H1 (cell line): ENCODE data around the gene SLC35G6. TPM values are rescaled to one million over a fixed set of nuclear protein-coding genes. Genes with fewer than 3 reads are reported as not detected.

Source experiments
- SIN3A ChIP-seq, 2 experiments: IDR thresholded peaks in 1 of 2; conservative IDR thresholded peaks in 1 of 2; 2 replicates each; pipeline ENCODE4 v1.6.1; 2011 to 2012; ENCODE audit warnings: low read length in 2 of 2, improper control_type of control experiment in 1 of 2, low read depth in 1 of 2, mild to moderate bottlenecking in 1 of 2
- polyA plus RNA-seq, 7 experiments: library from polyadenylated mRNA; depleted of rRNA in 3 of 7; stranded (reverse) in 5 of 7; unstranded in 2 of 7; fragments of >200 nt in 5 of 7; fragments of 200-250 nt in 2 of 7; gene quantifications; 1 replicate in 5 of 7; 2 replicates in 1 of 7; 4 replicates in 1 of 7; pipeline versions ENCODE4 v1.2.1 to v1.2.3, GENCODE V29; 2011 to 2013; ENCODE audit warnings: missing spikeins in 2 of 7, mixed read lengths in 2 of 7
- total RNA-seq: library from RNA; stranded (reverse); fragmentation: NEBNext Ultra II Directional; extraction: Animal tissue kit (Norgen Biotek cat#: 25700); gene quantifications from 2 replicates; pipeline ENCODE4 v1.2.1, GENCODE V29; 2021
- TF ChIP-seq, protein P1 (sequence below): IDR thresholded peaks from 2 replicates; pipeline ENCODE4 v1.6.1; 2011; ENCODE audit warnings: low read length, improper control_type of control experiment

SLC35G6 gene
- total and polyA plus RNA-seq, 2 of the 8 experiments (the other 6 are each of a cell fraction or from before 2014, with no cell fraction given): 0.05 TPM; not detected in 1

DNA sequence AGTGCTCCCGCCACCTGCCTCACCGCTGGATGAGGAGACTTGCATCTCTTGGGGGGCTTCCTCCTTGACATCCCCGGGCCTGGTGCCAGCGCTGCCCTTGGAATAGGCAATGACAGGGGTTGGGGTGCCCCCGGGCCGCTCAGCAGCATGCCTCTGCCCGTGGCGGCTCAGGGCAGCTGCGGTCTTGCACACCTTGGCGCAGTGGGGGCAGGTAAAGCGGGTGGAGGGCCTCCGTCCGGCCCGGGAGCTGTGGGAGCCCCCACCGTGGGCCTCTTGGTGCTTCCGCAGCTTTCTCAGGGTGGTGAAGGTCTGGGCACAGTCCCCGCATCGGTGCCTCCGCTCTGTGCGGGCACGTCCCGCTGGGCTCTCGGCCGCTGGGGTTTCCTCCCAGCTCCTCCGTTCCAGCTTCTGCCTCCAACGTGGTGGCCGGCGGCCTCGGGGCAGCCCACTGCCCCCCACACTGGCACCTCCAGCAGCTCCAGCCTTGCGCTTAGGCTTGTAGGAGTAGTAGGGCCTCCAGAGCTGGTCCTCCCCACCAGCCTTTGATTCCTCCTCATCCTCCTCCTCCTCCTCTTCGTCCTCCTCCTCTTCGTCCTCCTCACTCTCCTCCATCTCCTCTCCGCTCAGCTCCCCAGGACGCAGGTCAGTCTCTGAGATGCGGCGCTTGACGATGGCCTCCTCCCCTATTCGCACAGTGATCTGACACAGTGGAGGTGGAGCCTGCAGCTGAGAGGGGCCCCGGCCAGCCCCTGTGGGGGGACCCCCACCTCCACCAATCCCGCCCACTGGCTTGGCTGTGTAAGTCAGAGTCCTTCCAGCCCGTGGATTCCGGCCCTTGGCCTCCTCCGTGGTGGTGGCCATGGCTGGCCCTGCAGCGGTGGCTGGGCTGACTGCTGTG, 18.5 kb upstream of the SLC35G6 start (continued):
- TF ChIP-seq, protein P1, sequence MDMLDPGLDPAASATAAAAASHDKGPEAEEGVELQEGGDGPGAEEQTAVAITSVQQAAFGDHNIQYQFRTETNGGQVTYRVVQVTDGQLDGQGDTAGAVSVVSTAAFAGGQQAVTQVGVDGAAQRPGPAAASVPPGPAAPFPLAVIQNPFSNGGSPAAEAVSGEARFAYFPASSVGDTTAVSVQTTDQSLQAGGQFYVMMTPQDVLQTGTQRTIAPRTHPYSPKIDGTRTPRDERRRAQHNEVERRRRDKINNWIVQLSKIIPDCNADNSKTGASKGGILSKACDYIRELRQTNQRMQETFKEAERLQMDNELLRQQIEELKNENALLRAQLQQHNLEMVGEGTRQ: no peak
- TF ChIP-seq SIN3A (conservative IDR thresholded peaks at IDR 0.05 in 1 of 2, IDR thresholded peaks at IDR 0.05 in 1 of 2; ENCODE audit: low read depth in 1 of 2, low read length in 2 of 2): no peak
